ENCODE data around the gene PCYT1B.

The PCYT1B gene

GRCh38 chrX:24672701-24673190 lies 25.6 kb upstream of the PCYT1B start:
- DNase-seq (no peak), ATAC-seq (ENCODE audit: insufficient read depth, low read depth) (no peak)
- Histone ChIP-seq H3K36me3 (ENCODE audit: insufficient read depth, low read length) (no peaks in the 10 kb centered on the region), H3K9me3 (ENCODE audit: insufficient read depth, low read length, severe bottlenecking) (no peaks in the 10 kb centered on the region), H3K9ac (ENCODE audit: low read depth, low read length) (no peak overlapping the region), H3K4me3 (ENCODE audit: low read depth in 1 of 2, low read length in 2 of 2) (no peak overlapping the region), H2AFZ (ENCODE audit: low read depth, low read length) (no peak overlapping the region), H3K27me3 (ENCODE audit: insufficient read depth, low read length, poor library complexity) (no peaks in the 10 kb centered on the region), H3K27ac (ENCODE audit: low read length) (no peak overlapping the region), H3K4me1 (ENCODE audit: insufficient read depth, low read length) (no peaks in the 10 kb centered on the region), H3K79me2 (ENCODE audit: insufficient read depth, low read length) (no peaks in the 10 kb centered on the region), H3K4me2 (ENCODE audit: insufficient read depth, low read length) (no peak overlapping the region), H4K20me1 (ENCODE audit: insufficient read depth, low read length) (no peaks in the 10 kb centered on the region)
- TF ChIP-seq CTCF (IDR thresholded peaks at IDR 0.05; ENCODE audit: borderline replicate concordance, extremely low read depth, low read length, poor library complexity, severe bottlenecking) (no peak), EZH2 (IDR thresholded peaks at IDR 0.05; ENCODE audit: borderline replicate concordance, low read depth, low read length, severe bottlenecking) (no peak)

- Histone ChIP-seq H3K9ac (ENCODE audit: low read depth, low read length) (no peak overlapping the region), H3K36me3 (ENCODE audit: insufficient read depth, low read length) (no peaks in the 10 kb centered on the region), H3K27me3 (ENCODE audit: insufficient read depth, low read length, poor library complexity) (no peaks in the 10 kb centered on the region), H3K4me1 (ENCODE audit: insufficient read depth, low read length) (no peaks in the 10 kb centered on the region), H3K79me2 (ENCODE audit: insufficient read depth, low read length) (no peaks in the 10 kb centered on the region), H4K20me1 (ENCODE audit: insufficient read depth, low read length) (no peaks in the 10 kb centered on the region), H3K27ac (ENCODE audit: low read length) (no peak overlapping the region), H3K9me3 (ENCODE audit: insufficient read depth, low read length, severe bottlenecking) (no peaks in the 10 kb centered on the region), H3K4me3 (ENCODE audit: low read depth in 1 of 2, low read length in 2 of 2) (no peak overlapping the region), H2AFZ (ENCODE audit: low read depth, low read length) (no peak overlapping the region), H3K4me2 (ENCODE audit: insufficient read depth, low read length) (no peak overlapping the region)
- DNase-seq (no peak), ATAC-seq (ENCODE audit: insufficient read depth, low read depth) (no peak)
- no peak for TF ChIP-seq EZH2 (IDR thresholded peaks at IDR 0.05; ENCODE audit: borderline replicate concordance, low read depth, low read length, severe bottlenecking)
- no peak for TF ChIP-seq CTCF (IDR thresholded peaks at IDR 0.05; ENCODE audit: borderline replicate concordance, extremely low read depth, low read length, poor library complexity, severe bottlenecking)
Observed at GRCh38 chrX:24668111-24668510, 21.0 kb upstream of the PCYT1B start.

GRCh38 chrX:24662352-24662751 lies 15.2 kb upstream of the PCYT1B start:
- ATAC-seq (ENCODE audit: insufficient read depth, low read depth), result no peak
- Histone ChIP-seq H3K4me1 (ENCODE audit: insufficient read depth, low read length) (no peaks in the 10 kb centered on the region), H3K27ac (ENCODE audit: low read length) (no peak overlapping the region), H3K4me3 (ENCODE audit: low read depth in 1 of 2, low read length in 2 of 2) (no peak overlapping the region), H3K27me3 (ENCODE audit: insufficient read depth, low read length, poor library complexity) (no peaks in the 10 kb centered on the region), H4K20me1 (ENCODE audit: insufficient read depth, low read length) (no peaks in the 10 kb centered on the region), H2AFZ (ENCODE audit: low read depth, low read length) (no peak overlapping the region), H3K9ac (ENCODE audit: low read depth, low read length) (no peak overlapping the region), H3K79me2 (ENCODE audit: insufficient read depth, low read length) (no peaks in the 10 kb centered on the region), H3K4me2 (ENCODE audit: insufficient read depth, low read length) (no peak overlapping the region), H3K36me3 (ENCODE audit: insufficient read depth, low read length) (no peaks in the 10 kb centered on the region), H3K9me3 (ENCODE audit: insufficient read depth, low read length, severe bottlenecking) (no peaks in the 10 kb centered on the region)
- TF ChIP-seq EZH2 (IDR thresholded peaks at IDR 0.05; ENCODE audit: borderline replicate concordance, low read depth, low read length, severe bottlenecking) (no peak), CTCF (IDR thresholded peaks at IDR 0.05; ENCODE audit: borderline replicate concordance, extremely low read depth, low read length, poor library complexity, severe bottlenecking) (no peak)
- no peak for DNase-seq

GRCh38 chrX:24661292-24661691 lies 14.1 kb upstream of the PCYT1B start:
- Histone ChIP-seq H3K27ac (ENCODE audit: low read length) (no peak overlapping the region), H3K4me2 (ENCODE audit: insufficient read depth, low read length) (no peak overlapping the region), H2AFZ (ENCODE audit: low read depth, low read length) (no peak overlapping the region), H3K36me3 (ENCODE audit: insufficient read depth, low read length) (no peaks in the 10 kb centered on the region), H4K20me1 (ENCODE audit: insufficient read depth, low read length) (no peaks in the 10 kb centered on the region), H3K4me3 (ENCODE audit: low read depth in 1 of 2, low read length in 2 of 2) (no peak overlapping the region), H3K4me1 (ENCODE audit: insufficient read depth, low read length) (no peaks in the 10 kb centered on the region), H3K9ac (ENCODE audit: low read depth, low read length) (no peak overlapping the region), H3K9me3 (ENCODE audit: insufficient read depth, low read length, severe bottlenecking) (no peaks in the 10 kb centered on the region), H3K79me2 (ENCODE audit: insufficient read depth, low read length) (no peaks in the 10 kb centered on the region), H3K27me3 (ENCODE audit: insufficient read depth, low read length, poor library complexity) (no peaks in the 10 kb centered on the region)
- no peak for TF ChIP-seq CTCF (IDR thresholded peaks at IDR 0.05; ENCODE audit: borderline replicate concordance, extremely low read depth, low read length, poor library complexity, severe bottlenecking)
- TF ChIP-seq EZH2 (IDR thresholded peaks at IDR 0.05; ENCODE audit: borderline replicate concordance, low read depth, low read length, severe bottlenecking), result no peak
- no peak for DNase-seq
- ATAC-seq (ENCODE audit: insufficient read depth, low read depth), result no peak

All from DND-41 (cell line).